Measurements from ENCODE around the gene KRTAP5-5.
"Not testable (repeated sequence)": the region's sequence is repeated elsewhere in the genome, so short reads cannot be mapped to it uniquely, and the experiment has no call there.

Gene KRTAP5-5

DNA sequence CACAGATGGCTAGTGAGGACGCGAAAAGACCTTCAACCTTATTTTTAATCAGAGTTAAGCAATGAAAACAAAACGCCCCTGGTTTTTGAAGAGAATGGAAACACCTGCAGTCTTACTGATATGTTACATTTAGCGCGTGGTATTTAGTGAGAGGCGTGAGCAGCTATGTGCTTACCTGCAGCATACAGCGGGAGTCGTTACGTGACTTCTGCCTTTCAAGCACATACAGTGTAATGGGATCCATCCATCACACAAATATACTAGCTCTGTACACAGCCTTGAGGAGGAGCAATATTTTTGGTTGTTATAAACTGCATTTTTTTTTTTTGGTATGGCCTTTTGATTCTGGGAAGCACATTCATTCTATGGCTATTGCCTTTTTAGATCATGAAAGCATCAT lies 36.9 kb upstream of the KRTAP5-5 start:
- no peak for DNase-seq (ENCODE audit: low read depth)
- TF ChIP-seq MYC (IDR thresholded peaks at IDR 0.05; ENCODE audit: low read depth, low read length): no peak
- no peak for TF ChIP-seq MAX (IDR thresholded peaks at IDR 0.05; ENCODE audit: low read depth, low read length)
- no peak for TF ChIP-seq POLR2A (IDR thresholded peaks at IDR 0.05; ENCODE audit: extremely low read depth, insufficient read length)
- TF ChIP-seq, protein P1, sequence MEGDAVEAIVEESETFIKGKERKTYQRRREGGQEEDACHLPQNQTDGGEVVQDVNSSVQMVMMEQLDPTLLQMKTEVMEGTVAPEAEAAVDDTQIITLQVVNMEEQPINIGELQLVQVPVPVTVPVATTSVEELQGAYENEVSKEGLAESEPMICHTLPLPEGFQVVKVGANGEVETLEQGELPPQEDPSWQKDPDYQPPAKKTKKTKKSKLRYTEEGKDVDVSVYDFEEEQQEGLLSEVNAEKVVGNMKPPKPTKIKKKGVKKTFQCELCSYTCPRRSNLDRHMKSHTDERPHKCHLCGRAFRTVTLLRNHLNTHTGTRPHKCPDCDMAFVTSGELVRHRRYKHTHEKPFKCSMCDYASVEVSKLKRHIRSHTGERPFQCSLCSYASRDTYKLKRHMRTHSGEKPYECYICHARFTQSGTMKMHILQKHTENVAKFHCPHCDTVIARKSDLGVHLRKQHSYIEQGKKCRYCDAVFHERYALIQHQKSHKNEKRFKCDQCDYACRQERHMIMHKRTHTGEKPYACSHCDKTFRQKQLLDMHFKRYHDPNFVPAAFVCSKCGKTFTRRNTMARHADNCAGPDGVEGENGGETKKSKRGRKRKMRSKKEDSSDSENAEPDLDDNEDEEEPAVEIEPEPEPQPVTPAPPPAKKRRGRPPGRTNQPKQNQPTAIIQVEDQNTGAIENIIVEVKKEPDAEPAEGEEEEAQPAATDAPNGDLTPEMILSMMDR (IDR thresholded peaks at IDR 0.05; ENCODE audit: low read depth, low read length): no peak
- H3K4me3 ChIP-seq (ENCODE audit: low read depth, low read length): no peak overlapping the region

DNA sequence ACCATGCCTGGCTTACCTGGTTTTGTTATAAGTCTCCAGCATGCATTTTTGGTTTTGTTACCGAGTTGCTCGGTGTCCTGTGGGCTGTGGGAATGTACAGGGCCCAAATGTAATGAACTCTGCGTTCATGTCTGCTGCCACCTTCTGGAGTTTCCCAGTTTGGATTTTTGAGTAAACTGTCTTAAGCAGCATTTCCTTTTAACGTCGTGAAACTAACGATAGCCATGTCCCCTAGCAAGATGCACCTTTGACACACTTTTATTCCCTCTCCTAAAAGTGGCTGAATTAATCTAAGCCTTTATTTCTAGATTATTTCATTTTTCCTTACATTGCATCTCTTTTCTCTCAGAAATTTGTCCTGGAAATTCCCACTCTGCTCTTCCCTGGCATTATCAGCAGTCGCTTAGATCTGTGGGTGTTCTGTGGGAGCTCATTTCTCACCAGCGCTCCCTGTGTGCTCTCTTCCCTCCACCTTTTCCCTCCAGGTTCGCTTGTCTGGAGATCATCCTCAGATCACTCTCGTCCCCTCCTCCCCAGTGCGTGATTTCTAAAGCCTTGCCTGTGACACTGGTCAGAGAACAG lies 33.5 kb upstream of the KRTAP5-5 start:
- DNase-seq (ENCODE audit: low read depth): peak; percentile 29
- H3K4me3 ChIP-seq (ENCODE audit: low read depth, low read length): not testable (repeated sequence)
- TF ChIP-seq, protein P1 (IDR thresholded peaks at IDR 0.05; ENCODE audit: low read depth, low read length): peak; percentile 20

- not testable (repeated sequence) for DNase-seq (ENCODE audit: low read depth); H3K4me3 ChIP-seq (ENCODE audit: low read depth, low read length)
These were observed 32.9 kb upstream of the KRTAP5-5 start for GRCh38 chr11:1596576-1597121.

GRCh38 chr11:1597331-1597993 lies 32.1 kb upstream of the KRTAP5-5 start:
- DNase-seq (ENCODE audit: low read depth): no peak
- TF ChIP-seq MAX (IDR thresholded peaks at IDR 0.05; ENCODE audit: low read depth, low read length) (no peak), POLR2A (IDR thresholded peaks at IDR 0.05; ENCODE audit: extremely low read depth, insufficient read length) (no peak), MYC (IDR thresholded peaks at IDR 0.05; ENCODE audit: low read depth, low read length) (no peak)
- TF ChIP-seq, protein P1 (IDR thresholded peaks at IDR 0.05; ENCODE audit: low read depth, low read length): no peak
- no peak overlapping the region for H3K4me3 ChIP-seq (ENCODE audit: low read depth, low read length)

- H3K4me3 ChIP-seq (ENCODE audit: low read depth, low read length): no peak within 1 kb of the TSS
- no peak for TF ChIP-seq MYC (IDR thresholded peaks at IDR 0.05; ENCODE audit: low read depth, low read length)
- TF ChIP-seq, protein P1 (IDR thresholded peaks at IDR 0.05; ENCODE audit: low read depth, low read length): no peak
- TF ChIP-seq MAX (IDR thresholded peaks at IDR 0.05; ENCODE audit: low read depth, low read length): no peak
- no peak for TF ChIP-seq POLR2A (IDR thresholded peaks at IDR 0.05; ENCODE audit: extremely low read depth, insufficient read length)
- DNase-seq (ENCODE audit: low read depth): no peak
These were observed 31.6 kb upstream of the KRTAP5-5 start, which contains the start of gene KRTAP5-2 for GRCh38 chr11:1597994-1598380. Gene KRTAP5-2 (minus strand): TSS chr11:1598294. CDS start chr11:1598250, 44 bp downstream.

DNA sequence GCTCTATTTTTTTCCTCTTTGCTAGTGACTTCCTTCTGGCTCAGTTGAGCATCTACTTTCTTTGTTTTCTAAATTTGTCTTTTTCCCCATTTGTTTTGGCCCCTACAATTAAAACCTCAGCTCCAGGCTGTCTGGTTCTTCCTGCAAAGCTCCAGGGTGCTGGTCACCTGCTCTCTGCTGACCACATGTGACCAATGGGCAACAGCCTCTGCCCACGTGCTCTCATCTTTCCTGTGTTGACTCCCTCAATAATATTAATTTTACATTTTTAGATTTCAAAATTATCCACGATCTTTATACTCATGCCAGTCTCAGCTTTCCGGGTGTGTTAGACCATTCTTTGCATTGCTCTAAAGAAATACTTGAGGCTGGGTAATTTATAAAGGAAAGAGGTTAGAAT lies 31.2 kb upstream of the KRTAP5-5 start:
- DNase-seq (ENCODE audit: low read depth); H3K4me3 ChIP-seq (ENCODE audit: low read depth, low read length): not testable (repeated sequence)

DNA sequence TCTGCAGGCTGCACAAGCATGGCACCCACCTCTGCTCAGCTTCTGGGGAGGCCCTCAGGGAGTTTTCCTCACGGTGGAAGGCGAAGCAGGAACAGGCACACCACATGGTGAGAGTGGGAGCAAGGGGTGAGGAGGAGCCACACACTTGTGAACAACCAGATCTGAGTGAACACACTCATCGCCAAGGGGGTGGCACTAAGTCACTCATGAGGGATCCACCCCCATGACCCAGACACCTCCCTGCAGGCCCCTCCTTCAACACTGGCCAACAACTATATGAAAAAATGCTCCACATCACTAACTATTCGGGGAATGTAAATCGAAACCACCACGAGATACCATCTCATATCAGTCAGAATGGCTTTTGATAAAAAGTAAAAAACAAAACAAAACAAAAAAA lies 30.8 kb upstream of the KRTAP5-5 start:
- TF ChIP-seq, protein P1 (IDR thresholded peaks at IDR 0.05; ENCODE audit: low read depth, low read length): no peak
- TF ChIP-seq MAX (IDR thresholded peaks at IDR 0.05; ENCODE audit: low read depth, low read length) (no peak), POLR2A (IDR thresholded peaks at IDR 0.05; ENCODE audit: extremely low read depth, insufficient read length) (no peak), MYC (IDR thresholded peaks at IDR 0.05; ENCODE audit: low read depth, low read length) (no peak)
- DNase-seq (ENCODE audit: low read depth): no peak
- no peak overlapping the region for H3K4me3 ChIP-seq (ENCODE audit: low read depth, low read length)
